SK-N-SH (cell line): ENCODE results near the gene DUSP28. TPM values are rescaled to one million over a fixed set of nuclear protein-coding genes. Genes with fewer than 3 reads are reported as not detected.
A peak's percentile ranks its signal among the peaks of the same experiment; 100 is the strongest.

Source experiments
- CTCF ChIA-PET: fragments of 300-600, 350-600 bp; formaldehyde crosslinking; extraction: SDS; loops from one replicate; lab custom pipeline; 2021; lab: Yijun Ruan, JAX
- POLR2A ChIA-PET: fragments of 350-600 bp; sonication (Branson Sonifier 250); formaldehyde crosslinking; extraction: SDS; loops from one replicate; lab custom pipeline; 2020; ENCODE audit warnings: antibody characterized with exemption, inconsistent platforms; lab: Yijun Ruan, JAX
- DNase-seq: peaks from one replicate; pipeline ENCODE4 v3.0.0; 2012
- H2AFZ ChIP-seq: fragments of 200-600 bp; sonication (generic); 2 replicates; pipeline ENCODE4 v1.8.1; 2016; ENCODE audit warnings: antibody characterized with exemption, mild to moderate bottlenecking, low read depth
- H3F3A ChIP-seq: fragments of 200-600 bp; sonication (generic); replicated peaks from 2 replicates; pipeline ENCODE3; 2016; ENCODE audit warnings: antibody characterized with exemption, mild to moderate bottlenecking; ENCODE audit not compliant: insufficient read depth
- H3K27ac ChIP-seq, 2 experiments: fragments of 200-500 bp in 1 of 2; fragments of 200-600 bp in 1 of 2; sonication (Bioruptor generic) in 1 of 2; sonication (generic), shearing (Covaris generic) in 1 of 2; 2 replicates each; pipeline versions ENCODE4 v1.5.1 to v1.6.1; 2014 to 2016; ENCODE audit warnings: low read depth in 2 of 2, inconsistent platforms in 1 of 2, low read length in 1 of 2, mild to moderate bottlenecking in 1 of 2, mixed read lengths in 1 of 2
- H3K27me3 ChIP-seq: fragments of 200-600 bp; sonication (generic), shearing (Covaris generic); 2 replicates; pipeline ENCODE4 v1.6.1; 2016; ENCODE audit warnings: mixed run types; ENCODE audit not compliant: insufficient read depth
- H3K36me3 ChIP-seq, 2 experiments: fragments of 200-500 bp in 1 of 2; fragments of 200-600 bp in 1 of 2; sonication (Bioruptor generic) in 1 of 2; sonication (generic) in 1 of 2; replicated peaks in 1 of 2; 2 replicates each; pipeline versions ENCODE3 to v1.5.1; 2014 to 2016; ENCODE audit warnings: low read length in 1 of 2, mild to moderate bottlenecking in 1 of 2; ENCODE audit not compliant: insufficient read depth in 2 of 2, control insufficient read depth in 1 of 2
- H3K4me1 ChIP-seq, 2 experiments: fragments of 200-500 bp in 1 of 2; fragments of 200-600 bp in 1 of 2; sonication (Bioruptor generic) in 1 of 2; sonication (generic), shearing (Covaris generic) in 1 of 2; 2 replicates each; pipeline versions ENCODE4 v1.5.1 to v1.6.1; 2014 to 2016; ENCODE audit warnings: low read depth in 1 of 2, low read length in 1 of 2, mixed run types in 1 of 2; ENCODE audit not compliant: insufficient read depth in 2 of 2, control insufficient read depth in 1 of 2
- H3K4me2 ChIP-seq: fragments of 200-600 bp; sonication (generic), shearing (Covaris generic); 2 replicates; pipeline ENCODE4 v1.6.1; 2017; ENCODE audit warnings: mixed run types
- H3K4me3 ChIP-seq, 2 experiments: fragments of 200-500 bp in 1 of 2; fragments of 200-600 bp in 1 of 2; sonication (Bioruptor generic) in 1 of 2; sonication (generic), shearing (Covaris generic) in 1 of 2; 2 replicates each; pipeline versions ENCODE4 v1.5.1 to v1.8.1; 2014 to 2016; ENCODE audit warnings: low read depth in 2 of 2, inconsistent platforms in 1 of 2, low read length in 1 of 2, mild to moderate bottlenecking in 1 of 2, mixed read lengths in 1 of 2, moderate library complexity in 1 of 2
- H3K79me2 ChIP-seq: fragments of 200-600 bp; sonication (generic); 2 replicates; pipeline ENCODE4 v1.8.1; 2017; ENCODE audit warnings: mild to moderate bottlenecking; ENCODE audit not compliant: insufficient read depth
- H3K9ac ChIP-seq: fragments of 200-600 bp; sonication (generic); 2 replicates; pipeline ENCODE4 v1.6.1; 2017; ENCODE audit warnings: mixed run types
- H3K9me2 ChIP-seq: fragments of 200-600 bp; sonication (generic); 2 replicates; pipeline ENCODE4 v1.6.1; 2017; ENCODE audit warnings: mixed run types
- H3K9me3 ChIP-seq: fragments of 200-600 bp; sonication (generic); 2 replicates; pipeline ENCODE4 v1.6.1; 2017; ENCODE audit warnings: mixed run types, mild to moderate bottlenecking, moderate library complexity
- H4K20me1 ChIP-seq: fragments of 200-600 bp; sonication (generic); 2 replicates; pipeline ENCODE4 v1.6.1; 2017; ENCODE audit warnings: mild to moderate bottlenecking, mixed run types; ENCODE audit not compliant: insufficient read depth
- CHD2 ChIP-seq: fragments of 150-350 bp; IDR thresholded peaks from 2 replicates; pipeline ENCODE4 v1.6.1; 2018; ENCODE audit warnings: low read length; ENCODE audit not compliant: partially characterized antibody
- CTCF ChIP-seq: fragments of 200-600 bp; sonication (generic); IDR thresholded peaks from 2 replicates; pipeline ENCODE4 v1.6.1; 2017; ENCODE audit warnings: antibody characterized with exemption, mild to moderate bottlenecking, moderate library complexity
- ELF1 ChIP-seq: IDR thresholded peaks from 2 replicates; pipeline ENCODE4 v1.4.0; 2012
- EP300 ChIP-seq, 2 experiments: IDR thresholded peaks; 2 replicates each; pipeline versions ENCODE4 v1.4.0 to v1.6.1; 2012; ENCODE audit warnings: borderline replicate concordance in 1 of 2, low read depth in 1 of 2, low read length in 1 of 2
- EZH2phosphoT487 ChIP-seq: fragments of 200-600 bp; sonication (generic); IDR thresholded peaks from 2 replicates; pipeline ENCODE4 v1.6.1; 2017; ENCODE audit warnings: low read depth, mixed run types, mild to moderate bottlenecking, antibody characterized with exemption, moderate library complexity, borderline replicate concordance
- FOSL2 ChIP-seq: IDR thresholded peaks from 2 replicates; pipeline ENCODE4 v1.4.0; 2012; ENCODE audit warnings: low read depth, mild to moderate bottlenecking, moderate library complexity, borderline replicate concordance
- FOXJ3 ChIP-seq: sonication (generic); formaldehyde crosslinking; IDR thresholded peaks from 2 replicates; pipeline ENCODE4 v1.5.1; 2020; ENCODE audit warnings: mild to moderate bottlenecking, missing genetic modification reagents
- FOXM1 ChIP-seq: IDR thresholded peaks from 2 replicates; pipeline ENCODE4 v1.4.0; 2012; ENCODE audit warnings: low read depth, mild to moderate bottlenecking
- GABPA ChIP-seq: IDR thresholded peaks from 2 replicates; pipeline ENCODE4 v1.4.0; 2012; ENCODE audit warnings: low read depth, mild to moderate bottlenecking
- GATA2 ChIP-seq: sonication (generic); formaldehyde crosslinking; IDR thresholded peaks from 2 replicates; pipeline ENCODE4 v1.5.0; 2020; ENCODE audit warnings: mild to moderate bottlenecking, missing genetic modification reagents
- JUND ChIP-seq: IDR thresholded peaks from 2 replicates; pipeline ENCODE4 v1.4.0; 2012
- MAX ChIP-seq: IDR thresholded peaks from 2 replicates; pipeline ENCODE4 v1.4.0; 2012; ENCODE audit warnings: low read depth
- MEF2A ChIP-seq: IDR thresholded peaks from 2 replicates; pipeline ENCODE4 v1.4.0; 2012; ENCODE audit warnings: low read depth, borderline replicate concordance
- MXI1 ChIP-seq: IDR thresholded peaks from 2 replicates; pipeline ENCODE4 v1.6.1; 2012; ENCODE audit warnings: mild to moderate bottlenecking, low read depth, low read length, improper control_type of control experiment
- NFIC ChIP-seq: IDR thresholded peaks from 2 replicates; pipeline ENCODE4 v1.4.0; 2012; ENCODE audit warnings: borderline replicate concordance
- NRF1 ChIP-seq: IDR thresholded peaks from 2 replicates; pipeline ENCODE4 v1.6.1; 2012; ENCODE audit warnings: low read depth, mild to moderate bottlenecking, low read length
- PBX3 ChIP-seq: IDR thresholded peaks from 2 replicates; pipeline ENCODE4; 2012
- RCOR1 ChIP-seq: fragments of 150-350 bp; IDR thresholded peaks from 2 replicates; pipeline ENCODE4 v1.6.1; 2017; ENCODE audit warnings: antibody characterized with exemption, low read length
- RFX5 ChIP-seq: IDR thresholded peaks from 2 replicates; pipeline ENCODE4 v1.6.1; 2012; ENCODE audit warnings: mild to moderate bottlenecking, improper control_type of control experiment, low read length
- SIN3A ChIP-seq: IDR thresholded peaks from 2 replicates; pipeline ENCODE4 v1.6.1; 2012; ENCODE audit warnings: low read depth, mild to moderate bottlenecking, low read length, moderate library complexity, borderline replicate concordance
- SMC3 ChIP-seq: IDR thresholded peaks from 2 replicates; pipeline ENCODE4 v1.6.1; 2012; ENCODE audit warnings: low read depth, low read length, improper control_type of control experiment
- USF1 ChIP-seq: IDR thresholded peaks from 2 replicates; pipeline ENCODE4 v1.4.0; 2012; ENCODE audit warnings: low read depth, borderline replicate concordance
- YY1 ChIP-seq: IDR thresholded peaks from 2 replicates; pipeline ENCODE4 v1.4.0; 2012; ENCODE audit warnings: low read depth, mild to moderate bottlenecking
- ZBTB33 ChIP-seq: IDR thresholded peaks from 2 replicates; pipeline ENCODE4 v1.4.0; 2012; ENCODE audit warnings: low read depth, borderline replicate concordance
- WGBS: methylation state at CpG from one replicate; pipeline ENCODE4 v1.1.6; 2017; ENCODE audit warnings: low lambda C conversion rate; 5-methylcytosine and 5-hydroxymethylcytosine counted together
- polyA plus RNA-seq, 3 experiments: library from polyadenylated mRNA; depleted of rRNA; stranded (reverse); fragments of >200 nt; gene quantifications; 2 replicates each; pipeline ENCODE4 v1.2.3, GENCODE V29; 2012
- TF ChIP-seq, protein P1 (sequence below): fragments of 150-350 bp; IDR thresholded peaks from 2 replicates; pipeline ENCODE4 v1.6.1; 2016; ENCODE audit warnings: mild to moderate bottlenecking, low read depth, low read length

DUSP28 gene
- polyA plus RNA-seq, 1 of the 3 experiments (the other 2 are of a cell fraction) = 4.1 TPM

DNA sequence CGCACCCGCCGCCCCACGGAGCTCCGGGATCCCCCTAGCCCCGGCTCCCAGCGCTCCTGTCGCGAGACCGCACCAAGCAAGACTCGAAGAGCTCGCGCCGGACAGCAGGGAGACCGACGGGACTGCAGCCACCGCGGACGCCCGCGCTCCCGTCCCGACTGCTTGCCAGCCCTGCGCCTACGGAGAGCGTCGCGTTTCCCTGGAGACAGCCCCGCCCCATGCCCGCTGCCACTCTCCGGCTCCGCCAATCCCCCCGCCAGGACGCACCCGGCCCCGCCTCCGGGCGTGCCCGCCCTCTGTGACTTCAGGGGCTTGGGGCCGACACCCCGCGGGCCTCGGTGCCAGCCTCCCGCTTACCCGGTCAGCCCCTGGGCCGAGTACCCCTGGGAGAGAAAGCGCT, 2.3 kb upstream of the DUSP28 start, which contains the start of gene ANKMY1:
TSS of gene ANKMY1 (minus strand) at position 181 of the 400 bp plus-strand sequence. CDS start 653 bp downstream, outside the sequence.
- WGBS = 25% methylated on average over 14 of the region's 47 CpGs

More for the DNA sequence above, 2.3 kb upstream of the DUSP28 start, which contains the start of gene ANKMY1:
- no peak within 1 kb of the TSS for H3K27ac ChIP-seq
- CTCF ChIA-PET = interaction anchor here (1.4 to 2.0 kb wide), 3 partner anchors 31 to 70 kb away, joined by 3 to 5 read pairs (median 4); no protein-coding TSS in a partner anchor
- H3F3A ChIP-seq = peaks cover 16% of the 10 kb centered on the region
- TF ChIP-seq CHD2 (peak; percentile 80), RFX5 (no peak), RCOR1 (no peak), NFIC (no peak), ELF1 (no peak), SMC3 (no peak), GATA2 (CRISPR knock-in tag) (no peak), EZH2phosphoT487 (no peak), YY1 (no peak), FOXJ3 (no peak), GABPA (no peak), NRF1 (no peak), MXI1 (peak; percentile 80; the same call in 1 of the 2 replicates), ZBTB33 (no peak), MAX (no peak), SIN3A (peak; percentile 71), CTCF (no peak), PBX3 (peak; percentile 96), EP300 (IDR thresholded peaks at IDR 0.05; ENCODE audit: borderline replicate concordance in 1 of 2, low read depth in 1 of 2, low read length in 1 of 2) (no peak), MEF2A (no peak), JUND (no peak), USF1 (no peak), FOSL2 (no peak), FOXM1 (no peak)
- TF ChIP-seq, protein P1, sequence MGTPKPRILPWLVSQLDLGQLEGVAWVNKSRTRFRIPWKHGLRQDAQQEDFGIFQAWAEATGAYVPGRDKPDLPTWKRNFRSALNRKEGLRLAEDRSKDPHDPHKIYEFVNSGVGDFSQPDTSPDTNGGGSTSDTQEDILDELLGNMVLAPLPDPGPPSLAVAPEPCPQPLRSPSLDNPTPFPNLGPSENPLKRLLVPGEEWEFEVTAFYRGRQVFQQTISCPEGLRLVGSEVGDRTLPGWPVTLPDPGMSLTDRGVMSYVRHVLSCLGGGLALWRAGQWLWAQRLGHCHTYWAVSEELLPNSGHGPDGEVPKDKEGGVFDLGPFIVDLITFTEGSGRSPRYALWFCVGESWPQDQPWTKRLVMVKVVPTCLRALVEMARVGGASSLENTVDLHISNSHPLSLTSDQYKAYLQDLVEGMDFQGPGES = no peak
- TF ChIP-seq, all 33 proteins: peak for 4
- peak; percentile 97 for DNase-seq
- POLR2A ChIA-PET = no interaction called here
- Histone ChIP-seq H3K9me2 (no peaks in the 10 kb centered on the region), H3K79me2 (peaks cover 62% of the 10 kb centered on the region), H3K27me3 (no peaks in the 10 kb centered on the region), H2AFZ (no peak within 1 kb of the TSS), H3K9me3 (no peaks in the 10 kb centered on the region), H3K4me1 (peaks cover 22 to 29% of the 10 kb centered on the region in 2 experiments), H3K4me2 (peak within 1 kb of the TSS; percentile 84), H3K36me3 (peaks cover 5 to 6% of the 10 kb centered on the region in 2 experiments), H3K9ac (0 out of 2 replicates have a peak within 1 kb of the TSS, but pooled peaks have one; percentile 25), H3K4me3 (peak within 1 kb of the TSS; percentile 38 to 51), H4K20me1 (peaks cover 13% of the 10 kb centered on the region; the same call in 1 of the 2 replicates)
